GM19467 (cell line): Measurements from ENCODE around the gene RAB6A.
A peak's percentile ranks its signal among the peaks of the same experiment; 100 is the strongest.
"Not testable (repeated sequence)": the region's sequence is repeated elsewhere in the genome, so short reads cannot be mapped to it uniquely, and the experiment has no call there.

Experiments used
- ATAC-seq: cut with Tn5 transposase; IDR thresholded peaks from one replicate; pipeline ENCODE4 v1.9.1; 2021; ENCODE audit warnings: mild to moderate bottlenecking, moderate library complexity; ENCODE audit not compliant: unreplicated experiment

Gene RAB6A

GRCh38 chr11:73760679-73761402, at the start of gene RAB6A:
Gene RAB6A (minus strand): TSS chr11:73761074. CDS start chr11:73760635, 439 bp downstream.
- ATAC-seq: peak; percentile 85

- no peak for ATAC-seq
These were observed 49.8 kb upstream of the RAB6A start for GRCh38 chr11:73810637-73811036.

GRCh38 chr11:73808052-73808451, 47.2 kb upstream of the RAB6A start:
- no peak for ATAC-seq

GRCh38 chr11:73804712-73805111, 43.8 kb upstream of the RAB6A start:
- ATAC-seq: no peak

DNA sequence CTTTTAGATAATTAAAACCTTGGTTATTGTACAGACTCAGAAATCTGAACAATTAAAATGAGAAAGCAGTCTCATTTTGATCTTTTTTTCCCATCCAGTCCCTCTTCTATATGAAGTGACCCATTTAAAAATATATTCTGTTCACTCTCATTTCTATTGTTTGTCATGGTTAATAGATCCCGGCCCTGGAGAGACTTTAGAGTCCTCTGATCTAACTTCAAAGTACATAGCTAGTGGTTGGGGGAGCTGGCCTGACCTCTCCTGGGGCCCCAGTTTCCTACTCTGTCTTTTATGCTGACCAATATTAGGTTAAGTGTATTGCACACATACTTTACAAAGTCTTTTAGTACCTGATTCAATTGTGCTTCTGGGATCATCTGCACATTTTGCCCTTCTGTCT, 40.3 kb upstream of the RAB6A start:
- no peak for ATAC-seq

DNA sequence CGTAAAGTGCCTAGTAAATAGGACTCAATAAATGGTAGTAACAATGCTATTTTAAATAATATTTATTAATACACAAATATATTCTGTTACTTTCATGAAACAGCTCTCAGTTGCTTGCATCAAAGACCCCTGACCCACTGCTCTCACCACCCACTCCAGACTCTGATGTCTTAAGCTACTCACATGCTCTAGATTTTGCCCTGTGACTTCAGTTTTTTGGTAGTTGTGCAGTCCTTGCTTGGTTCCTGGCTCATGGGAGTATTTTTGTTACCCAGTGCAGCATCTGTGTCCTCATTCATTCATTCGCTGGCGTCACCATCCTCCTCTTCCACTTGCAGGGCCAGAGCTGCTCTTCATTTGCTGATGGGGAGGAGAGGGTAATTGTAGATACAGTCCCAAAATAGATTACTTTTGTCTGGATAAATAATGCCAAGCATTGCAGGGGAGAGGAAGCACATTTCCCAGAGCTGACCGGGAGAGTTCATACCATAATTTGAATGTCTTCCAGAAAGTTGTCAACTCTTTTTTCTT, 39.5 kb upstream of the RAB6A start:
- no peak for ATAC-seq

- ATAC-seq: no peak
These were observed 36.6 kb upstream of the RAB6A start for GRCh38 chr11:73797457-73797856.

DNA sequence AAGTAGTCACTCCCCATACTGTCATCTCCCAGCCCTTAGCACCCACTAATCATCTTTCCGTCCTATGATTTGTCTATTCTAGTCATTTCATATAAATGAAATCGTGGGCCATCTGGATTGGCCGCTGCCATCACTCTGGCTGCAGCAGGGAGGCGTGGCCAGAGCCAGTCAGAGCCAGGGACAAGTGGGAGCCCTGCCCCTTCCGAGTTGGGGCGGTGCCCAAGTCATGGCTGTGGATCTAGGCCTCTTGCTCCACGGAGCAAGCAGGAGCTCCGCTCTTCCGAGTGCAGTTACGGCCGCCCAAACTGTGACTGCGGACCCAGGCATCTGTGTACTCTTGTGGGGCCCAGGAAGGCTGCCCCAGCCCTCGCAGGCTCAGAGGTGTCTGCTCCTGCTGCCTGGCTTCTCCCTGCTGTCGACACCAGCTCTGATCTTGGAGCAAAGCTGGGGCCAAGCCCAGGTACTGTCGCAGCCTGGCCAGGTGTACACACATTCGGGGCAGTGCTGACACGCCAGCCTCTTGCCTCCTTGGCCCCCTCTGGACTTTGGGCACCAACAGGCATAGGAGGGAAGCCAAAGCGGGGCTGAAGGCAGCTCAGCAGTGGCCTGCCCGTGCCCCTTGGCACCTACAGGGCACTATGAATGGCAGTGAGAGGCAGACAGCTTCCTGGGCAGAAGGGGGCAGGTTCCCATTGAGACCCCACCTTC, 35.2 kb upstream of the RAB6A start:
- ATAC-seq: no peak

- ATAC-seq: no peak
These were observed 31.7 kb upstream of the RAB6A start for GRCh38 chr11:73792584-73792983.

DNA sequence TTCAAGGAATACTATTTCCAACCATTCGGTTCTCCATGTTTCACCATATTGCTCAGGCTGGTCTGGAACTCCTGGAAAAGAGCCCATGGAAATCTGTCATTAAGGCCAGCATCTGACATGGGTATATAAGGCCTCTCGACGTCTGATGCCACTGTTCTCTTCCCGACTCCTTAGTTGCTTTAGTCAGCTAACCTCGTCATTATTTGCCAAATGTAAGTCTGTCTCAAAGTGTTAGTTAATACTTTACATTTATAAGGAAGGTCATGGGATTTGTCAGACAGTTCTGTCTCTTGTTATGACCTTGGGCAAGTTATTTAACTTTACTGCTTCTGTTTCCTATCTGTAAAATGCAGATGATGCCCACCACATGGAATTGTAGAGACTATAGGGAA, 28.4 kb upstream of the RAB6A start:
- ATAC-seq: no peak

DNA sequence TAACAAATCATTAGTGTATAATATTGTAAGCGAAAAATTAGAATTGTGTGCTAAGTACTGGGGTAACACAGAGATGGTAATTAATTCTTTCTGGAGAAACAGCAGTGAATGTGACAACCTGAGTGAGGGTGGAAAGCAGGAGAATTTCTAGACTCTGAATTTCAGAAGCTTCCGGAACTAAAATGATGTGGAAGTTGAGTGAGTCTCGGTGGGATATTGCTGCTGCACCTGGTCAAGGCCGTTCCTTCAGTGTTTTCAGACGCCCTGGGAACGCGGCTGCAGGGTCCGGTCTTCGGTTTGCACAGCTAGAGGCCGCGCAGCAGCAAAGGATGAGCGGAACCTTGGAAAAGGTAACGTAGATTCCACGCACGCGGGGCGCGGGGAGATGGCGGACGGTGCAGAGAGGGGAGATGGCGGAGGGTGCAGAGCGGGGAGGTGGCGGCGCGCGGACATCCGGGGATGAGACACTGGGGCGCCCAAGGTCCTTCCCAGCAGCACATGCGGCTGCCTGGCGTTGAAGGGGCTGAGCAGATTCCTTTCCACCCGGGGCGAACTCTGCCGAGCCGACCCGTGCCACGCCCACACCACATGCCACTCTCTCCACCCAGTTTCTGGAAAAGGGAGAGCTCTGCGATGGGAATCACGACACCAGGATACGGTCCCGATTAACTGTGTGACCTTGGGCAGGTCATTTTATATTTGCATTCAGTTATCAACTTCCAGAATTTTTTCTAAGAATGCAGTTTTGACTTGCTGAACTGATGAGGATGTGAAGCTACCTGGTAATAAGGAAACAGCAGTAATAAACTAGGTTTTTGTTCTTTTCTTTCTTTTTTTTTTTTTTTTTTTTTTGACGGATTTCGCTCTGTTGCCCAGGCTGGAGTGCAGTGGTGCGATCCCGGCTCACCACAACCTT, 27.0 kb upstream of the RAB6A start, which contains the start of gene MRPL48:
Gene MRPL48, plus strand, starts transcription at position 232 of the 916 bp plus-strand sequence. Its CDS starts 98 bp downstream, at position 330.
- ATAC-seq: peak; percentile 87

- no peak for ATAC-seq
These were observed 26.3 kb upstream of the RAB6A start for GRCh38 chr11:73787051-73787642.

- ATAC-seq: not testable (repeated sequence)
These were observed 24.6 kb upstream of the RAB6A start for GRCh38 chr11:73785467-73785866.

DNA sequence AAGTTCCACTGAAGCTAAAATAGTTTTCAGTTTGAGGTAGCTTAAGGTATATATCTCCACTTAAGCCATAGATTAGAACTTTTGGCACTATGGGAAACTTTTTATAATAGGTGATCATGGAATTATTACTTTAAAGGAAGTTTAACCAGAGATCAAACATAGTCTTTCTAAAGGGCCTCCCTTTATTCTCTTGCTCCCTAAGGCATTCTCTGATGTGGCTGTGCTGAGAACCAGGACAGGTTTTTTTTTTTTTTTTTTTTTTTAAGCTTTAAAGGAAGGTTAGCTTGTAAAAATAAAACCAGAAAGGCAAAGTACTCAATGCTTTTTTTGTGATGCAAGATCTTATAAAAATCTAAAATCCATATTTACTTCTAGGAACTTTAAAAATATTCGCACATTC, 23.9 kb upstream of the RAB6A start:
- no peak for ATAC-seq

DNA sequence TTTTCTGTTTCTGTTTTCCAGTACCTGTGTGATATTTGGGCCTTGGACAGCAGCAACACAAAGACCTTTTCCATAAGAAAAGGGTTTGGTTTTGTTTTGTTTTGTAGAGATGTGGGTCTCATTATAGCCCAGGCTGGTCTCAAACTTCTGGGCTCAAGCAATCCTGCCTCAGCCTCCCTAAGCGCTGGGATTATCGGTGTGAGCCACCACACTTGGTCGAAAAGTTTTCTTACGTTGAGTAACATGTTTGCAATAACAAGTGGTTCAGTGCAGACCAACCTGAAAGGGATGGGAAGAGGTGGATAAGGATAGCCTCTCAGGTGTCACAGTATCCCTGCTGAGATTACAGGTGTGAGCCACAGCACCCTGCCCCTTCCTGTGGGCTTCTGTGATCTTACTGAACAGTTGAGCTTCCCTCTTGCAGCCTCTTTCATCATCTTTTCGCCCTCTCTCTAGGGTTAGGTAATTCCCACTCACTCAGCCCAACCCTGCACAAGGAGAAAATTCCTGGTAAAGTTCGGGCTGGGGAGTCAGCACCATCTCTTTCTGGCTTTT, 23.3 kb upstream of the RAB6A start:
- ATAC-seq: no peak

DNA sequence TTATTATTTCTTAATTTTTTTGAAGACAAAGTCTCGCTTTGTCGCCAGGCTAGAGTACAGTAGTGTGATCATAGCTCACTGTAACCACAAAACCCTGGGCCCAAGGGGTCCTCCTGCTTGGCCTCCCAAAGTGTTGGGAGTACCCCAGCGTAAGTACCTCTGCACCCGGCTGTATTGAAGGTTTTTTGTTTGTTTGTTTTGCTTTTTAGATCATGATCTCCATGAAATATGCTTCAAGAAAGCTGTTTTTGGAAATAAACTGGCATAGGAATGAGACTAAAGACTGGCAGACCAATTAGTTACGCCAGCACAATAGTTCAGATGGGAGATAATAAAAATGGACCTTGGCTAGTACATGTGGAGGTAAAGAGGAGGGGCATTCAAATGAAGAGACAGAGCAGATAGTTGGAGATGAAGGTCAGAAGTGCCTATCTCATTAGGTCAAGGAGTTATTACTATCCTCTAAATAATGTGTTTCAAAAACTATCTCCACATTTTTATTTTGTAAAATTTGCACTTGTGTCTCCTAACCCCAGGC, 22.7 kb upstream of the RAB6A start:
- no peak for ATAC-seq

GRCh38 chr11:73781303-73781702, 20.4 kb upstream of the RAB6A start:
- ATAC-seq: no peak

DNA sequence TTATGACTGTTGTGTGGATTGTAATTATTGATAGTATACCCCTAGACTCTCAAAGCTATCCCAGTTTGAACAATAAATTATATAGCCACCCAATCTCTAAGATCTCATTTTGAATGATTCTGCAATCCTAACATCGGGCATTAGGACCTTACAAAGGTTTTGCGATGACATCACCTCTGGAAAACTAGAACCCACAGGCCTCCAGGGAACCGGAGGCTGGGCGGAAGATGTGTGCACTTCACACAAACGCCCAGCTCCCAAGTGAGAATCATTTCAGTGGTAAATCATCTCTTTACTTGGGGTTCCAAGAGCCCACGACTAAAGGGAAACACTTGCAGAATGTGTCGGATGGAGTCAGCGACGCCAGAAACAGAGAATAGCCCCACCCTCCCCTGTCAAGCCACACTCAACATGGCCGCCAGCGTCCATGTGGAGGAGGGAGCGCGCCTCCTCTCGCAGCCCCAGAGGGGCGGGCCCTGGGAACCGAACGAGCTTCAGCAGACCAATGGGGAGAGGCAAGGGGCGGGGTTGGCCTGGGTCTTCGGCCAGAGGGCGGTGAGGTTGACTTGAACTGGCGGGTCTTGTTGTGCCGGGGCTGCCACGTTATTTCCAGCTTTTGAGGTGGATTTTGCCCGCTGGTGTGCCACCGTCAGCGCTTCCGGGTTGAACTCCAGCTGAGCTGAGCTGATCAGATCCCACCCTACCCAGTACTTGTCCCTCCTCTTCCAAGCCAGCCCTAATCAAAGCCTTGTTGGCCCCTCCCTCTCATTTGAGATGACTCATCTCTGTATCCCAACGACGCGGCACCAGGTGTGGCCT, 18.4 kb upstream of the RAB6A start:
- ATAC-seq: peak; percentile 95

DNA sequence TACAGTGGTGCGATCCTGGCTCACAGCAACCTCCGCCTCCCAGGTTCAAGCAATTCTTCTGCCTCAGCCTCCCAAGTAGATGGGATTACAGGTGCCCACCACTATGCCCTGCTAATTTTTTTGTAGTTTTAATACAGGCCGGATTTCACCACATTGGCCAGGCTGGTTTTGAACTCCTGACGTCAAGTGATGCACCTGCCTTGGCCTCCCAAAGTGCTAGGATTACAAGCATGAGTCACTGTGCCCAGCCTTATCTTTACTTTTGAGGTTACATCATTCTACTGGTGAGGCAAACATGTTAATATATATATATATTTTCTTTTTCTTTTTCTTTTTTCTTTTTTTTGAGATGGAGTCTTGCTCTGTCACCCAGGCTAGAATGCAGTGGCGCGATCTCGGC, 9.9 kb upstream of the RAB6A start:
- not testable (repeated sequence) for ATAC-seq
